Trophoblast cell (in vitro differentiated cells and primary cell): ENCODE data around the gene RNH1.

Experiments
- DNase-seq, 2 donors: peaks; one replicate each; pipeline ENCODE4 v3.0.0-alpha.2; 2016
- H2AFZ ChIP-seq: 2 replicates; pipeline ENCODE4 v1.6.1; 2013; ENCODE audit warnings: low read length, moderate library complexity, mild to moderate bottlenecking; ENCODE audit not compliant: insufficient read depth, poor library complexity
- H2AK5ac ChIP-seq: 2 replicates; pipeline ENCODE4 v1.6.1; 2013; ENCODE audit warnings: mild to moderate bottlenecking, low read length
- H2BK120ac ChIP-seq: 2 replicates; pipeline ENCODE4 v1.6.1; 2013; ENCODE audit warnings: low read length, mild to moderate bottlenecking, moderate library complexity; ENCODE audit not compliant: insufficient read depth, poor library complexity
- H2BK12ac ChIP-seq: 2 replicates; pipeline ENCODE4 v1.6.1; 2013; ENCODE audit warnings: mild to moderate bottlenecking, low read length, moderate library complexity
- H2BK5ac ChIP-seq: 2 replicates; pipeline ENCODE4 v1.6.1; 2013; ENCODE audit warnings: low read length, low read depth, moderate library complexity, mild to moderate bottlenecking; ENCODE audit not compliant: poor library complexity
- H3K14ac ChIP-seq: 2 replicates; pipeline ENCODE4 v1.6.1; 2013; ENCODE audit warnings: mild to moderate bottlenecking, low read length
- H3K18ac ChIP-seq: 2 replicates; pipeline ENCODE4 v1.6.1; 2013; ENCODE audit warnings: mild to moderate bottlenecking, low read length
- H3K23ac ChIP-seq: 2 replicates; pipeline ENCODE4 v1.6.1; 2013; ENCODE audit warnings: low read length
- H3K27ac ChIP-seq: 2 replicates; pipeline ENCODE4 v1.5.1; 2013; ENCODE audit warnings: low read depth, mild to moderate bottlenecking, inconsistent platforms, low read length, moderate library complexity
- H3K27me3 ChIP-seq: 2 replicates; pipeline ENCODE4 v1.6.1; 2013; ENCODE audit warnings: inconsistent platforms, mild to moderate bottlenecking, low read length, moderate library complexity; ENCODE audit not compliant: insufficient read depth
- H3K36me3 ChIP-seq, 2 experiments: 1 replicate in 1 of 2; 2 replicates in 1 of 2; pipeline ENCODE4 v1.6.1; 2013; ENCODE audit warnings: low read length in 2 of 2, mild to moderate bottlenecking in 2 of 2, moderate library complexity in 1 of 2; ENCODE audit not compliant: insufficient read depth in 2 of 2, control insufficient read depth in 1 of 2
- H3K4ac ChIP-seq: 2 replicates; pipeline ENCODE4 v1.6.1; 2013; ENCODE audit warnings: low read depth, mild to moderate bottlenecking, low read length, moderate library complexity
- H3K4me1 ChIP-seq, 2 experiments: 1 replicate in 1 of 2; 2 replicates in 1 of 2; pipeline ENCODE4 v1.6.1; 2013; ENCODE audit warnings: low read length in 2 of 2, mild to moderate bottlenecking in 2 of 2, moderate library complexity in 1 of 2; ENCODE audit not compliant: insufficient read depth in 2 of 2, control insufficient read depth in 1 of 2
- H3K4me2 ChIP-seq: 2 replicates; pipeline ENCODE4 v1.6.1; 2013; ENCODE audit warnings: inconsistent platforms, mild to moderate bottlenecking, low read length, moderate library complexity
- H3K4me3 ChIP-seq: 2 replicates; pipeline ENCODE4 v1.5.1; 2013; ENCODE audit warnings: mild to moderate bottlenecking, low read depth, low read length, inconsistent platforms
- H3K79me1 ChIP-seq: one replicate; pipeline ENCODE4 v1.6.1; 2013; ENCODE audit warnings: low read length
- H3K79me2 ChIP-seq: 2 replicates; pipeline ENCODE4 v1.6.1; 2013; ENCODE audit warnings: low read length, mild to moderate bottlenecking; ENCODE audit not compliant: control insufficient read depth, insufficient read depth, poor library complexity
- H3K9ac ChIP-seq: 2 replicates; pipeline ENCODE4 v1.6.1; 2013; ENCODE audit warnings: mild to moderate bottlenecking, low read length
- H3K9me3 ChIP-seq: 2 replicates; pipeline ENCODE4 v1.6.1; 2013; ENCODE audit warnings: low read depth, mild to moderate bottlenecking, control low read depth, inconsistent platforms, low read length; ENCODE audit not compliant: insufficient read depth
- H4K12ac ChIP-seq: 2 replicates; pipeline ENCODE4 v1.6.1; 2013; ENCODE audit warnings: low read depth, mild to moderate bottlenecking, low read length, moderate library complexity
- H4K8ac ChIP-seq: 2 replicates; pipeline ENCODE4 v1.6.1; 2013; ENCODE audit warnings: low read depth, mild to moderate bottlenecking, low read length, moderate library complexity
- H4K91ac ChIP-seq: one replicate; pipeline ENCODE4 v1.6.1; 2013; ENCODE audit warnings: low read depth, mild to moderate bottlenecking, low read length, moderate library complexity
- WGBS: extraction: QIAGEN DNeasy Blood & Tissue Kit; methylation state at CpG from one replicate; pipeline ENCODE4 v1.1.7; 2013; ENCODE audit warnings: missing lambda C conversion rate; ENCODE audit not compliant: insufficient read length, insufficient coverage; ENCODE audit errors: extremely low coverage; 5-methylcytosine and 5-hydroxymethylcytosine counted together

Gene RNH1

GRCh38 chr11:545171-545570 is 38.1 kb upstream of the RNH1 start:
- no peaks in the 10 kb centered on the region for H3K27me3 ChIP-seq
- no peaks in the 10 kb centered on the region for H3K9me3 ChIP-seq
- H3K9ac ChIP-seq = no peak overlapping the region
- no peak overlapping the region for H2BK5ac ChIP-seq
- H3K27ac ChIP-seq = no peak overlapping the region
- no peak overlapping the region for H2AFZ ChIP-seq
- no peak overlapping the region for H3K14ac ChIP-seq
- no peak overlapping the region for H2BK12ac ChIP-seq
- no peak overlapping the region for H3K18ac ChIP-seq
- H4K12ac ChIP-seq = no peak overlapping the region
- H3K23ac ChIP-seq = no peak overlapping the region
- no peaks in the 10 kb centered on the region for H3K36me3 ChIP-seq
- H3K79me1 ChIP-seq = no peaks in the 10 kb centered on the region
- DNase-seq = no peak
- H2AK5ac ChIP-seq = no peak overlapping the region
- WGBS = no CpG with 5 or more reads among the region's 11 CpGs
- no peak overlapping the region for H4K91ac ChIP-seq
- H4K8ac ChIP-seq = no peak overlapping the region
- no peaks in the 10 kb centered on the region for H3K79me2 ChIP-seq
- H3K4me1 ChIP-seq = no peaks in the 10 kb centered on the region
- no peak overlapping the region for H3K4me2 ChIP-seq
- H2BK120ac ChIP-seq = no peak overlapping the region
- no peak overlapping the region for H3K4me3 ChIP-seq
- H3K4ac ChIP-seq = no peak overlapping the region

GRCh38 chr11:544817-545166 is 37.8 kb upstream of the RNH1 start:
- H3K9ac ChIP-seq = no peak overlapping the region
- no peak overlapping the region for H2AK5ac ChIP-seq
- no peaks in the 10 kb centered on the region for H3K27me3 ChIP-seq
- no peaks in the 10 kb centered on the region for H3K9me3 ChIP-seq
- WGBS = no CpG with 5 or more reads among the region's 5 CpGs
- no peaks in the 10 kb centered on the region for H3K79me1 ChIP-seq
- no peak overlapping the region for H3K23ac ChIP-seq
- no peak overlapping the region for H2BK120ac ChIP-seq
- no peak overlapping the region for H2BK5ac ChIP-seq
- no peak overlapping the region for H2AFZ ChIP-seq
- H3K27ac ChIP-seq = no peak overlapping the region
- H3K4ac ChIP-seq = no peak overlapping the region
- H4K8ac ChIP-seq = no peak overlapping the region
- no peak for DNase-seq
- no peaks in the 10 kb centered on the region for H3K79me2 ChIP-seq
- no peak overlapping the region for H4K12ac ChIP-seq
- H3K36me3 ChIP-seq = no peaks in the 10 kb centered on the region
- no peaks in the 10 kb centered on the region for H3K4me1 ChIP-seq
- no peak overlapping the region for H4K91ac ChIP-seq
- H3K14ac ChIP-seq = no peak overlapping the region
- no peak overlapping the region for H2BK12ac ChIP-seq
- H3K18ac ChIP-seq = no peak overlapping the region
- H3K4me3 ChIP-seq = no peak overlapping the region
- no peak overlapping the region for H3K4me2 ChIP-seq

- Histone ChIP-seq H3K14ac (no peak overlapping the region), H4K8ac (no peak overlapping the region), H3K4me1 (peaks cover 13% of the 10 kb centered on the region in 2 experiments), H3K36me3 (no peaks in the 10 kb centered on the region), H2AK5ac (no peak overlapping the region), H3K27me3 (peaks cover 12% of the 10 kb centered on the region), H2BK5ac (no peak overlapping the region), H2BK120ac (no peak overlapping the region), H3K79me2 (no peaks in the 10 kb centered on the region), H3K9me3 (peaks cover 3% of the 10 kb centered on the region), H2AFZ (no peak overlapping the region), H3K4me2 (no peak overlapping the region), H2BK12ac (no peak overlapping the region), H3K18ac (no peak overlapping the region), H3K9ac (no peak overlapping the region), H4K91ac (no peak overlapping the region), H4K12ac (no peak overlapping the region), H3K4me3 (no peak overlapping the region), H3K4ac (no peak overlapping the region), H3K27ac (no peak overlapping the region), H3K23ac (no peak overlapping the region), H3K79me1 (peaks cover 6% of the 10 kb centered on the region)
- no CpG with 5 or more reads among the region's 20 CpGs for WGBS
- no peak for DNase-seq
Measured at GRCh38 chr11:541433-541885, 34.4 kb upstream of the RNH1 start.

GRCh38 chr11:540583-541432 is 33.8 kb upstream of the RNH1 start:
- Histone ChIP-seq H3K79me1 (peaks cover 9% of the 10 kb centered on the region), H3K18ac (no peak overlapping the region), H2AFZ (no peak overlapping the region), H2BK12ac (no peak overlapping the region), H4K91ac (no peak overlapping the region), H3K4me2 (no peak overlapping the region), H3K14ac (no peak overlapping the region), H3K23ac (no peak overlapping the region), H3K9me3 (peaks cover 3% of the 10 kb centered on the region), H2BK120ac (no peak overlapping the region), H2AK5ac (no peak overlapping the region), H3K36me3 (no peaks in the 10 kb centered on the region), H2BK5ac (no peak overlapping the region), H3K4me1 (peaks cover 16% of the 10 kb centered on the region in 2 experiments), H4K8ac (no peak overlapping the region), H4K12ac (no peak overlapping the region), H3K27me3 (peaks cover 12% of the 10 kb centered on the region), H3K9ac (no peak overlapping the region), H3K79me2 (no peaks in the 10 kb centered on the region), H3K4me3 (no peak overlapping the region), H3K4ac (no peak overlapping the region), H3K27ac (no peak overlapping the region)
- DNase-seq = no peak
- WGBS = no CpG with 5 or more reads among the region's 23 CpGs
